ENCODE data around the gene FAM3A.

GRCh38 chrX:154472685-154473632 is 43.1 kb downstream of the FAM3A start:
- TF ChIP-seq CTCF (IDR thresholded peaks at IDR 0.05): no peak
- no peak for TF ChIP-seq EZH2phosphoT487 (IDR thresholded peaks at IDR 0.05)
- TF ChIP-seq EZH2 (IDR thresholded peaks at IDR 0.05): no peak

Measured in neural progenitor cell (in vitro differentiated cells).